Measurements from ENCODE around the gene TMEM62. TPM values are rescaled to one million over a fixed set of nuclear protein-coding genes. Genes with fewer than 3 reads are reported as not detected.
A peak's percentile ranks its signal among the peaks of the same experiment; 100 is the strongest.
"Not testable (repeated sequence)": the region's sequence is repeated elsewhere in the genome, so short reads cannot be mapped to it uniquely, and the experiment has no call there.

TMEM62 gene
- total RNA-seq, 1 donor from 2014 or later, result 12.2 TPM

DNA sequence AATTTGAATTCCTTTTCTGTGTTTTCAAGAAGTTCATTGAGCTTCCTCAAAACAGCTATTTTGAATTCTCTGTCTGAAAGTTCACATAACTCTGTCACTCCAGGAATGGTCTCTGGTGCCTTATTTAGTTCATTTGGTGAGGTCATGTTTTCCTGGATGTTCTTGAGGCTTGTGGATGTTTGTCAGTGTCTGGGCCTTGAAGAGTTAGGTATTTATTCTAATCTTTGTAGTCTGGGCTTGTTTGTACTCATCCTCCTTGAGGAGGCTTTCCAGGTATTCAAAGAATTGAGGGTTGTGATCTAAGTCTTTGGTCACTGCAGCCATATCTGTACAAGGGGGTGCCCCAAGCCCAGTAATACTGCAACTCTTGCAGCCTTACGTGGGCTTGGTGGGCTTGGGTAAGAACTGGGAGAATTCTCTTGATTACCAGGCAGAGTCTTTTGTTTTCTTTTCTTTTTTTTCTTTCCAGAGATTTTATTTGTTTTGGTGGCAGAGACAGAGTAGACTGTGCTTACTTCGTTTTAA, 32.5 kb downstream of the TMEM62 start:
- intact Hi-C loops (cut with micrococcal nuclease), result no loop called here
- Histone ChIP-seq H3K4me1 (peaks cover 12% of the 10 kb centered on the region), H3K9me3 (replicated peaks) (no peaks in the 10 kb centered on the region), H3K4me3 (no peak overlapping the region), H3K36me3 (peaks cover 62% of the 10 kb centered on the region), H3K27me3 (ENCODE audit: low read depth) (no peaks in the 10 kb centered on the region), H3K27ac (replicated peaks) (no peak overlapping the region)
- no peak for DNase-seq
- TF ChIP-seq, protein P1, sequence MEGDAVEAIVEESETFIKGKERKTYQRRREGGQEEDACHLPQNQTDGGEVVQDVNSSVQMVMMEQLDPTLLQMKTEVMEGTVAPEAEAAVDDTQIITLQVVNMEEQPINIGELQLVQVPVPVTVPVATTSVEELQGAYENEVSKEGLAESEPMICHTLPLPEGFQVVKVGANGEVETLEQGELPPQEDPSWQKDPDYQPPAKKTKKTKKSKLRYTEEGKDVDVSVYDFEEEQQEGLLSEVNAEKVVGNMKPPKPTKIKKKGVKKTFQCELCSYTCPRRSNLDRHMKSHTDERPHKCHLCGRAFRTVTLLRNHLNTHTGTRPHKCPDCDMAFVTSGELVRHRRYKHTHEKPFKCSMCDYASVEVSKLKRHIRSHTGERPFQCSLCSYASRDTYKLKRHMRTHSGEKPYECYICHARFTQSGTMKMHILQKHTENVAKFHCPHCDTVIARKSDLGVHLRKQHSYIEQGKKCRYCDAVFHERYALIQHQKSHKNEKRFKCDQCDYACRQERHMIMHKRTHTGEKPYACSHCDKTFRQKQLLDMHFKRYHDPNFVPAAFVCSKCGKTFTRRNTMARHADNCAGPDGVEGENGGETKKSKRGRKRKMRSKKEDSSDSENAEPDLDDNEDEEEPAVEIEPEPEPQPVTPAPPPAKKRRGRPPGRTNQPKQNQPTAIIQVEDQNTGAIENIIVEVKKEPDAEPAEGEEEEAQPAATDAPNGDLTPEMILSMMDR (IDR thresholded peaks at IDR 0.05; ENCODE audit: borderline replicate concordance), result no peak

GRCh38 chr15:43167261-43167660, 33.9 kb downstream of the TMEM62 start:
- DNase-seq; H3K27me3 ChIP-seq (ENCODE audit: low read depth); H3K4me3 ChIP-seq; H3K27ac ChIP-seq (replicated peaks); H3K9me3 ChIP-seq (replicated peaks); intact Hi-C loops (cut with micrococcal nuclease): not testable (repeated sequence)
- Histone ChIP-seq H3K36me3 (peaks cover 60% of the 10 kb centered on the region), H3K4me1 (peaks cover 12% of the 10 kb centered on the region)

DNA sequence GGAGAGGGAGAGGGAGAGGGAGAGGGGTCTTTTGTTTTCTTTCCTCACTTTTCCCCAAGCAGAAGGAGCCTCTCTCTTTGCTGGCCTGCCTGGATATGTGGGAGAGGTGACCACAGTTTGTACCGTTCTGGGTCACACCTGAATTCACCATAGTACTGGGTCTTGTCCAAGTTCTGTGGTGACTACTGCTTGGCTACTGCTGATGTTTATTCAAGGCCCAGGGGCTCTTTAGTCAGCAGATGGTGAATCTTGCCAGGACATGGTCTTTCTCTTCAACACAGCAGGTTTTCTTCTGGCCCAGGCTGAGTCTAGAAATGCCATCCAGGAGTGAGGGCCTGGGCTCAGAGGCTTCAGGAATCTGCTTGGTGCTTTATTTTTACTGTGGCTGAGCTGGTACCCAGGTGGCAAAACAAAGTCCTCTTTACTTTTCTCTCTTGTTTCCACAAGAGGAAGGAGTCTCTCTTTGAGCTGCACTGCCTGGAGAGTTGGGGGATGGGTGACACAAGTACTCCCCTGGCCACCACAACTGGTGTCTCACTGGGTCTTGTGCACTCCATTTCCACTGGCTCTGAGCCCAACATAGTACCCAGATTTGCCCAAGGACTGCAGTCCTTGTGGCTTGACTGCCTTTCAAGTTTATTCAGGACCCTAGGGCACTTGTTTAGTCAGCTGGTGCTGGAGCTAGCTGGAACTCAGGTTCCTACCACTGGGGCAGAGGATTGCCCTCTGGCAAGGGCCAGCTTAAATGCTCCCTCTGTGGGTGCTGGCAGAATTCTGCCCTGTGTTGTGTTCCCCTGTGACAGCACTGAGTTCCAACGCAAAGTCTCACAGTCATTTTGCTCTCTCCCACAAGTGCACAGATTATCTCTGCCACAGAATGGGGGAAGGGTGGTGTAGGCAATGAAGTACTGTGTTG, 35.1 kb downstream of the TMEM62 start:
- no peak for DNase-seq
- intact Hi-C loops (cut with micrococcal nuclease), result no loop called here
- no peaks in the 10 kb centered on the region for H3K9me3 ChIP-seq (replicated peaks)
- no peak overlapping the region for H3K4me3 ChIP-seq
- H3K4me1 ChIP-seq, result peaks cover 12% of the 10 kb centered on the region
- H3K27ac ChIP-seq (replicated peaks), result peak overlapping the region; percentile 78
- TF ChIP-seq, protein P1 (IDR thresholded peaks at IDR 0.05; ENCODE audit: borderline replicate concordance), result peak; percentile 11
- no peaks in the 10 kb centered on the region for H3K27me3 ChIP-seq (ENCODE audit: low read depth)
- H3K36me3 ChIP-seq, result peaks cover 64% of the 10 kb centered on the region

DNA sequence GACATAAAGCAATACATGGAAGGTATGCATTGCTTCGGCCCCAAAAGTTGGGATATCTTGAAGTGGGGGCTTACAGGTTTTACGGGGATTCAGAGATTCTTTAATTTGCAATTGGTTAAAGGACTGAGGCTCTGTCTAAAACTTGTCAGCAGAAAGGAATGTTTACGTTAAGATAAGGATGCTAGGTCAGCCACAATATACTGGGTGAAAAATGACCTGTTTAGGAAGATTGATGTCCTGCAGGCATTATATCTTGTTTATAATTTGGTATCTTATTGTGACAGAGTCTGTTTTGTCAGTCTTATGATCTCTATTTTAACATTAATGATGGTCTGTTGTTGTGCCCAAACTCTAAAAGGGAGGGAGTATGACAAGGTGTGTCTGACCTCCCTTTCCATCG, 36.5 kb downstream of the TMEM62 start:
- Histone ChIP-seq H3K36me3 (peaks cover 66% of the 10 kb centered on the region), H3K9me3 (replicated peaks) (no peaks in the 10 kb centered on the region), H3K4me3 (no peak overlapping the region), H3K4me1 (peaks cover 12% of the 10 kb centered on the region), H3K27ac (replicated peaks) (no peak overlapping the region), H3K27me3 (ENCODE audit: low read depth) (no peaks in the 10 kb centered on the region)
- intact Hi-C loops (cut with micrococcal nuclease), result no loop called here
- no peak for DNase-seq
- TF ChIP-seq, protein P1 (IDR thresholded peaks at IDR 0.05; ENCODE audit: borderline replicate concordance), result no peak

DNA sequence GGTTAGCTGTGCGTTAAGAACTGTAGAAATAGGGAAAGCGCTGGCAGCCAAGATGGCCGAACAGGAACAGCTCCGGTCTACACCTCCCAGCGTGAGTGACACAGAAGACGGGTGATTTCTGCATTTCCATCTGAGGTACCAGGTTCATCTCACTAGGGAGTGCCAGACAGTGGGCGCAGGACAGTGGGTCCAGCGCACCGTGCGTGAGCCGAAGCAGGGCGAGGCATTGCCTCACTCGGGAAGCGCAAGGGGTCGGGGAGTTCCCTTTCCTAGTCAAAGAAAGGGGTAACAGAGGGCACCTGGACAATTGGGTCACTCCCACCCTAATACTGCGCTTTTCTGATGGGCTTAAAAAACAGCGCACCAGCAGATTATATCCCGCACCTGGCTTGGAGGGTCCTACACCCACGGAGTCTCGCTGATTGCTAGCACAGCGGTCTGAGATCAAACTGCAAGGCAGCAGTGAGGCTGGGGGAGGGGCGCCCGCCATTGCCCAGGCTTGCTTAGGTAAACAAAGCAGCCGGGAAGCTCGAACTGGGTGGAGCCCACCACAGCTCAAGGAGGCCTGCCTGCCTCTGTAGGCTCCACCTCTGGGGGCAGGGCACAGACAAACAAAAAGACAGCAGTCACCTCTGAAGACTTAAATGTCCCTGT, 42.4 kb downstream of the TMEM62 start:
- H3K27ac ChIP-seq (replicated peaks); H3K4me1 ChIP-seq; H3K9me3 ChIP-seq (replicated peaks); intact Hi-C loops (cut with micrococcal nuclease); H3K27me3 ChIP-seq (ENCODE audit: low read depth); H3K4me3 ChIP-seq; DNase-seq: not testable (repeated sequence)
- H3K36me3 ChIP-seq, result peaks cover 53% of the 10 kb centered on the region

- H3K36me3 ChIP-seq, result peaks cover 51% of the 10 kb centered on the region
- DNase-seq; H3K9me3 ChIP-seq (replicated peaks); H3K27ac ChIP-seq (replicated peaks); H3K4me1 ChIP-seq; H3K4me3 ChIP-seq; intact Hi-C loops (cut with micrococcal nuclease); H3K27me3 ChIP-seq (ENCODE audit: low read depth): not testable (repeated sequence)
Measured at GRCh38 chr15:43177147-43177546, 43.8 kb downstream of the TMEM62 start.

GRCh38 chr15:43183270-43183669, 49.9 kb downstream of the TMEM62 start:
- Histone ChIP-seq H3K36me3 (peaks cover 17% of the 10 kb centered on the region), H3K27me3 (ENCODE audit: low read depth) (no peaks in the 10 kb centered on the region), H3K4me3 (no peak overlapping the region), H3K27ac (replicated peaks) (no peak overlapping the region), H3K4me1 (peaks cover 32% of the 10 kb centered on the region), H3K9me3 (replicated peaks) (no peaks in the 10 kb centered on the region)
- no peak for DNase-seq
- TF ChIP-seq, protein P1 (IDR thresholded peaks at IDR 0.05; ENCODE audit: borderline replicate concordance), result no peak
- intact Hi-C loops (cut with micrococcal nuclease), result no loop called here

Measured in left ventricle myocardium inferior (tissue), 1 donor.